H9 (cell line): Measurements from ENCODE around the gene TMEM164. TPM values are rescaled to one million over a fixed set of nuclear protein-coding genes. Genes with fewer than 3 reads are reported as not detected.

ENCODE experiments used
- DNase-seq: peaks from one replicate; pipeline ENCODE4 v3.0.0-alpha.2; 2017
- H2AFZ ChIP-seq: one replicate; pipeline ENCODE4 v1.6.1; 2013; ENCODE audit warnings: mild to moderate bottlenecking, low read length, control low read depth, moderate library complexity
- H2AK5ac ChIP-seq: 2 replicates; pipeline ENCODE4 v1.6.1; 2013; ENCODE audit warnings: low read length, control low read depth, mixed read lengths; ENCODE audit not compliant: insufficient read length
- H2BK120ac ChIP-seq: one replicate; pipeline ENCODE4 v1.6.1; 2013; ENCODE audit warnings: low read depth, mild to moderate bottlenecking, low read length, control low read depth, inconsistent platforms; ENCODE audit not compliant: poor library complexity, severe bottlenecking
- H2BK12ac ChIP-seq: 2 replicates; pipeline ENCODE4 v1.6.1; 2013; ENCODE audit warnings: low read length, control low read depth, mixed read lengths, low read depth; ENCODE audit not compliant: insufficient read length
- H2BK15ac ChIP-seq: 2 replicates; pipeline ENCODE4 v1.6.1; 2013; ENCODE audit warnings: low read depth, low read length, control low read depth
- H2BK20ac ChIP-seq: one replicate; pipeline ENCODE4 v1.6.1; 2013; ENCODE audit warnings: low read depth, mild to moderate bottlenecking, low read length, control low read depth, inconsistent platforms; ENCODE audit not compliant: poor library complexity, severe bottlenecking
- H2BK5ac ChIP-seq: 2 replicates; pipeline ENCODE4 v1.6.1; 2013; ENCODE audit warnings: low read length, control low read depth, mixed read lengths; ENCODE audit not compliant: insufficient read length
- H3K14ac ChIP-seq: 2 replicates; pipeline ENCODE4 v1.6.1; 2013; ENCODE audit warnings: low read length, control low read depth; ENCODE audit not compliant: insufficient read depth
- H3K18ac ChIP-seq: 2 replicates; pipeline ENCODE4 v1.6.1; 2013; ENCODE audit warnings: low read depth, mild to moderate bottlenecking, mixed read lengths, low read length, control low read depth; ENCODE audit not compliant: insufficient read length
- H3K23ac ChIP-seq: 2 replicates; pipeline ENCODE4 v1.6.1; 2013; ENCODE audit warnings: low read length, control low read depth, mixed read lengths, low read depth; ENCODE audit not compliant: insufficient read length
- H3K23me2 ChIP-seq: 2 replicates; pipeline ENCODE4 v1.6.1; 2013; ENCODE audit warnings: low read depth, mild to moderate bottlenecking, mixed read lengths, low read length, control low read depth; ENCODE audit not compliant: insufficient read length, poor library complexity, severe bottlenecking
- H3K27ac ChIP-seq: 2 replicates; pipeline ENCODE4 v1.5.1; 2013; ENCODE audit warnings: low read length, control low read depth, mixed read lengths, low read depth; ENCODE audit not compliant: insufficient read length
- H3K27me3 ChIP-seq: 2 replicates; pipeline ENCODE4 v1.6.1; 2013; ENCODE audit warnings: low read length, control low read depth, inconsistent platforms; ENCODE audit not compliant: insufficient read depth
- H3K4ac ChIP-seq: 2 replicates; pipeline ENCODE4 v1.6.1; 2013; ENCODE audit warnings: low read depth, mild to moderate bottlenecking, control low read depth, inconsistent platforms, low read length, moderate library complexity
- H3K4me1 ChIP-seq: 2 replicates; pipeline ENCODE4 v1.6.1; 2013; ENCODE audit warnings: low read length, control low read depth, inconsistent platforms; ENCODE audit not compliant: insufficient read depth
- H3K4me2 ChIP-seq: 2 replicates; pipeline ENCODE4 v1.6.1; 2013; ENCODE audit warnings: low read length, control low read depth, mixed read lengths; ENCODE audit not compliant: insufficient read length, insufficient read depth
- H3K56ac ChIP-seq: 2 replicates; pipeline ENCODE4 v1.6.1; 2013; ENCODE audit warnings: low read depth, mild to moderate bottlenecking, mixed read lengths, low read length, control low read depth; ENCODE audit not compliant: insufficient read length
- H3K79me1 ChIP-seq: 2 replicates; pipeline ENCODE4 v1.6.1; 2013; ENCODE audit warnings: low read depth, mild to moderate bottlenecking, moderate library complexity, low read length, control low read depth, inconsistent platforms; ENCODE audit not compliant: insufficient read depth, poor library complexity, severe bottlenecking
- H3K79me2 ChIP-seq: 2 replicates; pipeline ENCODE4 v1.6.1; 2013; ENCODE audit warnings: low read length, control low read depth, inconsistent platforms; ENCODE audit not compliant: insufficient read depth
- H3K9ac ChIP-seq: 2 replicates; pipeline ENCODE4 v1.6.1; 2013; ENCODE audit warnings: low read length, control low read depth, mixed read lengths; ENCODE audit not compliant: insufficient read length; ENCODE audit errors: extremely low read depth
- H3K9me3 ChIP-seq: one replicate; pipeline ENCODE4 v1.6.1; 2013; ENCODE audit warnings: low read depth, low read length, inconsistent platforms; ENCODE audit not compliant: control insufficient read depth
- H3T11ph ChIP-seq: one replicate; pipeline ENCODE4 v1.6.1; 2013; ENCODE audit warnings: mild to moderate bottlenecking, low read length, control low read depth, inconsistent platforms
- H4K20me1 ChIP-seq: one replicate; pipeline ENCODE4 v1.6.1; 2013; ENCODE audit not compliant: control insufficient read depth, insufficient read length, insufficient read depth
- H4K5ac ChIP-seq: 2 replicates; pipeline ENCODE4 v1.6.1; 2013; ENCODE audit warnings: low read depth, mild to moderate bottlenecking, mixed read lengths, low read length, control low read depth; ENCODE audit not compliant: insufficient read length
- H4K8ac ChIP-seq: replicated peaks from 2 replicates; pipeline ENCODE4 v1.6.1; 2013; ENCODE audit warnings: low read length, control low read depth, mixed read lengths, low read depth; ENCODE audit not compliant: insufficient read length
- H4K91ac ChIP-seq: 2 replicates; pipeline ENCODE4 v1.6.1; 2013; ENCODE audit warnings: low read depth, mild to moderate bottlenecking, moderate library complexity, mixed read lengths, low read length, control low read depth; ENCODE audit not compliant: insufficient read length
- H3K27ac Mint-ChIP-seq, 3 experiments: 2 replicates in 2 of 3; 3 replicates in 1 of 3; pipeline ENCODE4 v1.8.0; 2020 to 2021; ENCODE audit warnings: mixed read lengths in 3 of 3, mild to moderate bottlenecking in 1 of 3, moderate library complexity in 1 of 3
- H3K27me3 Mint-ChIP-seq: 2 replicates; pipeline ENCODE4 v1.8.0; 2021; ENCODE audit warnings: low read depth, mild to moderate bottlenecking, moderate library complexity, mixed read lengths
- H3K36me3 Mint-ChIP-seq, 3 experiments: 2 replicates in 2 of 3; 3 replicates in 1 of 3; pipeline ENCODE4 v1.8.0; 2020 to 2021; ENCODE audit warnings: low read depth in 3 of 3, mixed read lengths in 3 of 3; ENCODE audit not compliant: insufficient read depth in 1 of 3
- H3K4me1 Mint-ChIP-seq, 2 experiments: 2 replicates each; pipeline ENCODE4 v1.8.0; 2020; ENCODE audit warnings: mixed read lengths in 2 of 2
- H3K4me3 Mint-ChIP-seq, 2 experiments: 2 replicates in 1 of 2; 3 replicates in 1 of 2; pipeline ENCODE4 v1.8.0; 2020 to 2021; ENCODE audit warnings: mild to moderate bottlenecking in 2 of 2, mixed read lengths in 2 of 2, moderate library complexity in 1 of 2
- H3K9me3 Mint-ChIP-seq, 2 experiments: 2 replicates in 1 of 2; 3 replicates in 1 of 2; pipeline ENCODE4 v1.8.0; 2020; ENCODE audit warnings: mild to moderate bottlenecking in 2 of 2, mixed read lengths in 2 of 2, moderate library complexity in 1 of 2
- CTCF ChIP-seq: fragments of 200-600 bp; sonication (generic); conservative IDR thresholded peaks from 3 replicates; pipeline ENCODE4 v1.8.0; 2021; ENCODE audit warnings: antibody characterized with exemption, mild to moderate bottlenecking
- WGBS: extraction: QIAGEN DNeasy Blood & Tissue Kit; methylation state at CpG from one replicate; pipeline ENCODE4 v1.1.7; 2013; ENCODE audit warnings: missing lambda C conversion rate, low lambda C conversion rate, mixed read lengths; ENCODE audit not compliant: insufficient read length; ENCODE audit errors: extremely low coverage; 5-methylcytosine and 5-hydroxymethylcytosine counted together
- total RNA-seq: library from RNA; stranded (reverse); gene quantifications from 2 replicates; pipeline ENCODE4 v1.2.1, GENCODE V29; 2021

TMEM164 gene
- total RNA-seq, 1 experiment from 2014 or later: 30.4 TPM

- no peaks in the 10 kb centered on the region for H4K20me1 ChIP-seq
- no peak overlapping the region for H3K23ac ChIP-seq
- H3T11ph ChIP-seq: no peak overlapping the region
- no peak overlapping the region for H4K5ac ChIP-seq
- no peaks in the 10 kb centered on the region for H3K27me3 ChIP-seq
- TF ChIP-seq CTCF: no peak
- no peaks in the 10 kb centered on the region for H3K9me3 ChIP-seq
- no peaks in the 10 kb centered on the region for H3K79me2 ChIP-seq
- peaks cover 4% of the 10 kb centered on the region for H3K27me3 Mint-ChIP-seq
- no CpG with 5 or more reads among the region's 2 CpGs for WGBS
- no peaks in the 10 kb centered on the region for H3K4me1 Mint-ChIP-seq
- no peaks in the 10 kb centered on the region for H3K23me2 ChIP-seq
- no peak overlapping the region for H3K4me2 ChIP-seq
- H3K27ac Mint-ChIP-seq: no peak overlapping the region
- no peak overlapping the region for H2AK5ac ChIP-seq
- H2BK20ac ChIP-seq: no peak overlapping the region
- no peaks in the 10 kb centered on the region for H3K4me1 ChIP-seq
- H3K18ac ChIP-seq: no peak overlapping the region
- no peak overlapping the region for H4K8ac ChIP-seq
- no peak overlapping the region for H3K14ac ChIP-seq
- H2BK12ac ChIP-seq: no peak overlapping the region
- H3K4ac ChIP-seq: no peak overlapping the region
- no peak overlapping the region for H3K56ac ChIP-seq
- no peaks in the 10 kb centered on the region for H3K79me1 ChIP-seq
- H2BK120ac ChIP-seq: no peak overlapping the region
- DNase-seq: no peak
- no peak overlapping the region for H4K91ac ChIP-seq
- H3K9me3 Mint-ChIP-seq: no peaks in the 10 kb centered on the region; a peak in 3 of 5 replicates
- H3K27ac ChIP-seq: no peak overlapping the region
- no peak overlapping the region for H2AFZ ChIP-seq
- no peak overlapping the region for H2BK5ac ChIP-seq
- H3K9ac ChIP-seq: no peak overlapping the region
- no peaks in the 10 kb centered on the region for H3K36me3 Mint-ChIP-seq
- no peak overlapping the region for H2BK15ac ChIP-seq
- H3K4me3 Mint-ChIP-seq: no peak overlapping the region
Measured at GRCh38 chrX:109987884-109988283, 15.0 kb upstream of the TMEM164 start.
